ENCODE data around the gene TSPAN10.

The TSPAN10 gene

GRCh38 chr17:81635973-81636504 is 957 bp upstream of the TSPAN10 start:
- peak; percentile 17 for DNase-seq

GRCh38 chr17:81638683-81639082 is 1.7 kb downstream of the TSPAN10 start:
- no peak for DNase-seq

GRCh38 chr17:81640011-81640410 is 3.0 kb downstream of the TSPAN10 start:
- no peak for DNase-seq

GRCh38 chr17:81641825-81642489 is 5.0 kb downstream of the TSPAN10 start:
- DNase-seq, result no peak

GRCh38 chr17:81644496-81644895 is 7.5 kb downstream of the TSPAN10 start:
- DNase-seq, result no peak

- DNase-seq, result no peak
Observed at GRCh38 chr17:81644976-81645952, 8.3 kb downstream of the TSPAN10 start.

GRCh38 chr17:81646869-81647600 is 10.0 kb downstream of the TSPAN10 start:
- no peak for DNase-seq

GRCh38 chr17:81647640-81648012 is 10.6 kb downstream of the TSPAN10 start:
- DNase-seq, result no peak

- DNase-seq, result no peak
Observed at GRCh38 chr17:81648013-81648706, 11.2 kb downstream of the TSPAN10 start.

GRCh38 chr17:81648707-81649085 is 11.7 kb downstream of the TSPAN10 start:
- DNase-seq, result no peak

GRCh38 chr17:81650951-81651350 is 14.0 kb downstream of the TSPAN10 start:
- DNase-seq, result no peak

- no peak for DNase-seq
Observed at GRCh38 chr17:81651692-81652091, 14.7 kb downstream of the TSPAN10 start.

GRCh38 chr17:81652906-81653771 is 16.1 kb downstream of the TSPAN10 start:
- peak; percentile 17 for DNase-seq

GRCh38 chr17:81655378-81656117 is 18.6 kb downstream of the TSPAN10 start:
- DNase-seq, result no peak

- no peak for DNase-seq
Observed at GRCh38 chr17:81656118-81656743, 19.2 kb downstream of the TSPAN10 start, which contains the start of gene PDE6G. PDE6G (minus strand) TSS chr17:81656542; CDS start chr17:81653305, 3,237 bp downstream.

GRCh38 chr17:81656835-81657234 is 19.8 kb downstream of the TSPAN10 start:
- DNase-seq, result no peak

GRCh38 chr17:81659038-81659437 is 22.0 kb downstream of the TSPAN10 start:
- no peak for DNase-seq

GRCh38 chr17:81660441-81660840 is 23.4 kb downstream of the TSPAN10 start:
- DNase-seq, result no peak

GRCh38 chr17:81662002-81662401 is 25.0 kb downstream of the TSPAN10 start:
- no peak for DNase-seq

- DNase-seq, result peak; percentile 27
Observed at GRCh38 chr17:81664051-81664470, 27.1 kb downstream of the TSPAN10 start.

All from activated CD4-positive, alpha-beta T cell treated with anti-CD3 and anti-CD28 coated beads, Interleukin-10, Interleukin-2, amounts not matched to agents 100 ng/mL and 50 ng/mL, durations not matched to agents 16 hours and 8 hours (primary cell).